ENCODE measurements around the gene RFESD.
A peak's percentile ranks its signal among the peaks of the same experiment; 100 is the strongest.
"Not testable (repeated sequence)": the region's sequence is repeated elsewhere in the genome, so short reads cannot be mapped to it uniquely, and the experiment has no call there.

Gene RFESD

GRCh38 chr5:95638632-95639031, 7.9 kb upstream of the RFESD start:
- H3K36me3 ChIP-seq (ENCODE audit: control insufficient read depth, insufficient read depth, low read length): no peaks in the 10 kb centered on the region
- no peaks in the 10 kb centered on the region for H3K27me3 ChIP-seq (replicated peaks; ENCODE audit: control insufficient read depth, insufficient read depth, low read length)
- H3K4me3 ChIP-seq (replicated peaks; ENCODE audit: low read depth, low read length): no peak overlapping the region
- TF ChIP-seq CTCF (IDR thresholded peaks at IDR 0.05; ENCODE audit: insufficient read depth, low read length, poor library complexity, severe bottlenecking): no peak
- no peak for DNase-seq (ENCODE audit: extremely low read depth, insufficient read length)

GRCh38 chr5:95641741-95642220, 4.8 kb upstream of the RFESD start:
- TF ChIP-seq CTCF (IDR thresholded peaks at IDR 0.05; ENCODE audit: insufficient read depth, low read length, poor library complexity, severe bottlenecking): no peak
- Histone ChIP-seq H3K36me3 (ENCODE audit: control insufficient read depth, insufficient read depth, low read length) (no peaks in the 10 kb centered on the region), H3K27me3 (replicated peaks; ENCODE audit: control insufficient read depth, insufficient read depth, low read length) (no peaks in the 10 kb centered on the region), H3K4me3 (replicated peaks; ENCODE audit: low read depth, low read length) (no peak overlapping the region)
- no peak for DNase-seq (ENCODE audit: extremely low read depth, insufficient read length)

GRCh38 chr5:95643152-95643551, 3.4 kb upstream of the RFESD start:
- no peak overlapping the region for H3K4me3 ChIP-seq (replicated peaks; ENCODE audit: low read depth, low read length)
- TF ChIP-seq CTCF (IDR thresholded peaks at IDR 0.05; ENCODE audit: insufficient read depth, low read length, poor library complexity, severe bottlenecking): no peak
- H3K27me3 ChIP-seq (replicated peaks; ENCODE audit: control insufficient read depth, insufficient read depth, low read length): no peaks in the 10 kb centered on the region
- no peak for DNase-seq (ENCODE audit: extremely low read depth, insufficient read length)
- no peaks in the 10 kb centered on the region for H3K36me3 ChIP-seq (ENCODE audit: control insufficient read depth, insufficient read depth, low read length)

- peak; percentile 75 for TF ChIP-seq CTCF (IDR thresholded peaks at IDR 0.05; ENCODE audit: insufficient read depth, low read length, poor library complexity, severe bottlenecking)
- DNase-seq (ENCODE audit: extremely low read depth, insufficient read length): peak; percentile 23
- no peak overlapping the region for H3K4me3 ChIP-seq (replicated peaks; ENCODE audit: low read depth, low read length)
- no peaks in the 10 kb centered on the region for H3K27me3 ChIP-seq (replicated peaks; ENCODE audit: control insufficient read depth, insufficient read depth, low read length)
- H3K36me3 ChIP-seq (ENCODE audit: control insufficient read depth, insufficient read depth, low read length): no peaks in the 10 kb centered on the region
Measured at GRCh38 chr5:95644351-95645042, 2.1 kb upstream of the RFESD start.

- peak overlapping the region; percentile 32 for H3K4me3 ChIP-seq (replicated peaks; ENCODE audit: low read depth, low read length)
- DNase-seq (ENCODE audit: extremely low read depth, insufficient read length); H3K36me3 ChIP-seq (ENCODE audit: control insufficient read depth, insufficient read depth, low read length); H3K27me3 ChIP-seq (replicated peaks; ENCODE audit: control insufficient read depth, insufficient read depth, low read length): not testable (repeated sequence)
Measured at GRCh38 chr5:95646226-95646568, 380 bp upstream of the RFESD start.

GRCh38 chr5:95647886-95648860, 1.6 kb downstream of the RFESD start:
- Histone ChIP-seq H3K27me3 (replicated peaks; ENCODE audit: control insufficient read depth, insufficient read depth, low read length) (no peaks in the 10 kb centered on the region), H3K36me3 (ENCODE audit: control insufficient read depth, insufficient read depth, low read length) (no peaks in the 10 kb centered on the region), H3K4me3 (replicated peaks; ENCODE audit: low read depth, low read length) (peak overlapping the region; percentile 13; the same call in 1 of the 2 replicates)
- DNase-seq (ENCODE audit: extremely low read depth, insufficient read length): no peak
- TF ChIP-seq CTCF (IDR thresholded peaks at IDR 0.05; ENCODE audit: insufficient read depth, low read length, poor library complexity, severe bottlenecking): no peak

All from GM06990 (cell line).